Stomach (tissue), 4 donors: Measurements from ENCODE around the gene TPD52L1.

ENCODE experiments used
- CTCF ChIP-seq, 7 experiments: fragments of 450-650 bp in 4 of 7; fragments of 200-600 bp in 3 of 7; sonication (generic) in 3 of 7; IDR thresholded peaks; one replicate each; pipeline ENCODE4 v1.5.1; 2016 to 2019; ENCODE audit warnings: antibody characterized with exemption in 7 of 7, control low read depth in 2 of 7, mild to moderate bottlenecking in 1 of 7
- POLR2A ChIP-seq, 4 donors: fragments of 450-650 bp; IDR thresholded peaks; one replicate each; pipeline ENCODE4 v1.6.1; 2016; ENCODE audit warnings: antibody characterized with exemption in 4 of 4, control low read depth in 2 of 4, mild to moderate bottlenecking in 1 of 4, moderate library complexity in 1 of 4
- POLR2AphosphoS5 ChIP-seq, 3 donors: sonication (generic); formaldehyde crosslinking; IDR thresholded peaks; one replicate each; pipeline ENCODE4 v1.6.1; 2016; ENCODE audit warnings: antibody characterized with exemption in 3 of 3

- TF ChIP-seq CTCF (IDR thresholded peaks at IDR 0.05) = no peak
- TF ChIP-seq POLR2A (IDR thresholded peaks at IDR 0.05) = no peak
- no peak for TF ChIP-seq POLR2AphosphoS5 (IDR thresholded peaks at IDR 0.05)
These were observed 115.2 kb downstream of the TPD52L1 start for GRCh38 chr6:125268765-125269164.
